ENCODE measurements around the gene CERS6.

- TF ChIP-seq CTCF (IDR thresholded peaks at IDR 0.05) (no peak), POLR2AphosphoS5 (IDR thresholded peaks at IDR 0.05) (no peak)
These were observed 354.2 kb downstream of the CERS6 start for GRCh38 chr2:168810235-168810634.

Measured in breast epithelium (tissue), 3 donors.